Osteoblast (primary cell): ENCODE measurements around the gene CETP. TPM values are rescaled to one million over a fixed set of nuclear protein-coding genes. Genes with fewer than 3 reads are reported as not detected.
A peak's percentile ranks its signal among the peaks of the same experiment; 100 is the strongest.
"Not testable (repeated sequence)": the region's sequence is repeated elsewhere in the genome, so short reads cannot be mapped to it uniquely, and the experiment has no call there.

Source experiments
- DNase-seq: peaks from one replicate; pipeline ENCODE4 v3.0.0; 2011; ENCODE audit warnings: low spot score, mixed read lengths; ENCODE audit not compliant: insufficient read length; ENCODE audit errors: missing footprints
- H2AFZ ChIP-seq: 2 replicates; pipeline ENCODE4 v1.6.0; 2011; ENCODE audit warnings: mild to moderate bottlenecking, low read length
- H3K27ac ChIP-seq: 2 replicates; pipeline ENCODE4 v1.5.1; 2011; ENCODE audit warnings: mild to moderate bottlenecking, low read depth, low read length, moderate library complexity
- H3K27me3 ChIP-seq: 2 replicates; pipeline ENCODE4 v1.6.0; 2012; ENCODE audit warnings: mild to moderate bottlenecking, control low read depth, inconsistent platforms, low read length, moderate library complexity; ENCODE audit not compliant: insufficient read depth
- H3K36me3 ChIP-seq: 2 replicates; pipeline ENCODE4 v1.5.1; 2011; ENCODE audit warnings: mild to moderate bottlenecking, low read length, control low read depth, moderate library complexity; ENCODE audit not compliant: insufficient read depth
- H3K4me1 ChIP-seq: 2 replicates; pipeline ENCODE4 v1.5.1; 2011; ENCODE audit warnings: mild to moderate bottlenecking, low read length, control low read depth, moderate library complexity; ENCODE audit not compliant: insufficient read depth
- H3K4me2 ChIP-seq: 2 replicates; pipeline ENCODE4 v1.6.0; 2011; ENCODE audit warnings: mild to moderate bottlenecking, low read length; ENCODE audit not compliant: insufficient read depth
- H3K4me3 ChIP-seq: fragments of 200-600 bp; sonication (generic); 3 replicates; pipeline ENCODE4 v1.5.1; 2012; ENCODE audit warnings: mild to moderate bottlenecking, low read length, inconsistent platforms; ENCODE audit not compliant: insufficient read depth
- H3K79me2 ChIP-seq: 2 replicates; pipeline ENCODE4 v1.6.0; 2012; ENCODE audit warnings: mild to moderate bottlenecking, low read length, control low read depth, inconsistent platforms; ENCODE audit not compliant: insufficient read depth
- H3K9me3 ChIP-seq: 2 replicates; pipeline ENCODE4 v1.5.1; 2011; ENCODE audit warnings: low read depth, low read length, control low read depth
- H4K20me1 ChIP-seq: 2 replicates; pipeline ENCODE4 v1.6.0; 2012; ENCODE audit warnings: mild to moderate bottlenecking, low read length, control low read depth; ENCODE audit not compliant: insufficient read depth
- total RNA-seq: library from RNA; depleted of rRNA; stranded (reverse); fragments of >200 nt; gene quantifications from 2 replicates; pipeline ENCODE4 v1.2.3, GENCODE V29; 2012
- TF ChIP-seq, protein P1 (sequence below): IDR thresholded peaks from 2 replicates; pipeline ENCODE4 v1.5.1; 2011; ENCODE audit warnings: mild to moderate bottlenecking, low read depth, low read length, moderate library complexity; ENCODE audit errors: extremely low read depth

Gene CETP
- total RNA-seq, 1 donor = not detected

DNA sequence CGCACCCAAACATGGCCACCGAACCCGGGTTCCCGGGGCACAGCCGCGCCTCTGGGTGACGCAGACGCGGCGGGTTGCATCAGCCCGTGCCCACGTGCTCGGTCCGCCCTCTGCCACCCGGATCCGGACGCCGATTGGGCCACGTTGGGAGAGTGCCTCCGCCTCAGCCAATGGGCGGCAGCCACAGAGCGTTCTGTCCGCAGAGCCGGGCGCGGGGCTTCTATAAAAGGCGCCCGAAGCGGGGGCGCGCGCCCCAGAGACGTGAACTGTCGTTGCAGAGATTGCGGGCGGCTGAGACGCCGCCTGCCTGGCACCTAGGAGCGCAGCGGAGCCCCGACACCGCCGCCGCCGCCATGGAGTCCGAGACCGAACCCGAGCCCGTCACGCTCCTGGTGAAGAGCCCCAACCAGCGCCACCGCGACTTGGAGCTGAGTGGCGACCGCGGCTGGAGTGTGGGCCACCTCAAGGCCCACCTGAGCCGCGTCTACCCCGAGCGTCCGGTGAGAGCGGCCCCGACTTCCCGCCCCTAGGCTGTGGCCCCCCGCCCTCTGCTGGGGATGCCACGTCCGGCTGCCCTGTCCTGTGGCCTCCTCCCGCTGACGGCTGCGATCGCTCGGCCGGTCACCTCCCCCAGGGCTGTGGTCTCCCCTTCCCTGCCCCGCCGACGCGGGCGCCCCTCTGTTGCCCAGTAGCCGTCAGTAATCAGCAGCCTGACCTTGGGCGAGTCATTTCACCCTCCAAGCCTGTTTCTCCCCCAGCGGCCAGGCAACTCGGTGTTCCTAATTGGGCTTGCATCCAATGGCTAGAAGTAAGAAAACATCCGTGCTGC, 29.6 kb upstream of the CETP start, which contains the start of gene HERPUD1:
HERPUD1 (plus strand) TSS at position 251 of the 829 bp plus-strand sequence; CDS start at position 354, 103 bp downstream.
- Histone ChIP-seq H3K36me3 (peaks cover 36% of the 10 kb centered on the region), H3K27me3 (no peaks in the 10 kb centered on the region), H2AFZ (peak within 1 kb of the TSS; percentile 88), H3K9me3 (no peaks in the 10 kb centered on the region), H3K4me1 (peaks cover 27% of the 10 kb centered on the region), H3K27ac (peak within 1 kb of the TSS; percentile 94), H3K4me3 (peak within 1 kb of the TSS; percentile 92), H3K4me2 (peak within 1 kb of the TSS; percentile 99), H4K20me1 (peaks cover 42% of the 10 kb centered on the region), H3K79me2 (peaks cover 52% of the 10 kb centered on the region)
- peak; percentile 100 for DNase-seq
- TF ChIP-seq, protein P1, sequence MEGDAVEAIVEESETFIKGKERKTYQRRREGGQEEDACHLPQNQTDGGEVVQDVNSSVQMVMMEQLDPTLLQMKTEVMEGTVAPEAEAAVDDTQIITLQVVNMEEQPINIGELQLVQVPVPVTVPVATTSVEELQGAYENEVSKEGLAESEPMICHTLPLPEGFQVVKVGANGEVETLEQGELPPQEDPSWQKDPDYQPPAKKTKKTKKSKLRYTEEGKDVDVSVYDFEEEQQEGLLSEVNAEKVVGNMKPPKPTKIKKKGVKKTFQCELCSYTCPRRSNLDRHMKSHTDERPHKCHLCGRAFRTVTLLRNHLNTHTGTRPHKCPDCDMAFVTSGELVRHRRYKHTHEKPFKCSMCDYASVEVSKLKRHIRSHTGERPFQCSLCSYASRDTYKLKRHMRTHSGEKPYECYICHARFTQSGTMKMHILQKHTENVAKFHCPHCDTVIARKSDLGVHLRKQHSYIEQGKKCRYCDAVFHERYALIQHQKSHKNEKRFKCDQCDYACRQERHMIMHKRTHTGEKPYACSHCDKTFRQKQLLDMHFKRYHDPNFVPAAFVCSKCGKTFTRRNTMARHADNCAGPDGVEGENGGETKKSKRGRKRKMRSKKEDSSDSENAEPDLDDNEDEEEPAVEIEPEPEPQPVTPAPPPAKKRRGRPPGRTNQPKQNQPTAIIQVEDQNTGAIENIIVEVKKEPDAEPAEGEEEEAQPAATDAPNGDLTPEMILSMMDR = peak; percentile 6

DNA sequence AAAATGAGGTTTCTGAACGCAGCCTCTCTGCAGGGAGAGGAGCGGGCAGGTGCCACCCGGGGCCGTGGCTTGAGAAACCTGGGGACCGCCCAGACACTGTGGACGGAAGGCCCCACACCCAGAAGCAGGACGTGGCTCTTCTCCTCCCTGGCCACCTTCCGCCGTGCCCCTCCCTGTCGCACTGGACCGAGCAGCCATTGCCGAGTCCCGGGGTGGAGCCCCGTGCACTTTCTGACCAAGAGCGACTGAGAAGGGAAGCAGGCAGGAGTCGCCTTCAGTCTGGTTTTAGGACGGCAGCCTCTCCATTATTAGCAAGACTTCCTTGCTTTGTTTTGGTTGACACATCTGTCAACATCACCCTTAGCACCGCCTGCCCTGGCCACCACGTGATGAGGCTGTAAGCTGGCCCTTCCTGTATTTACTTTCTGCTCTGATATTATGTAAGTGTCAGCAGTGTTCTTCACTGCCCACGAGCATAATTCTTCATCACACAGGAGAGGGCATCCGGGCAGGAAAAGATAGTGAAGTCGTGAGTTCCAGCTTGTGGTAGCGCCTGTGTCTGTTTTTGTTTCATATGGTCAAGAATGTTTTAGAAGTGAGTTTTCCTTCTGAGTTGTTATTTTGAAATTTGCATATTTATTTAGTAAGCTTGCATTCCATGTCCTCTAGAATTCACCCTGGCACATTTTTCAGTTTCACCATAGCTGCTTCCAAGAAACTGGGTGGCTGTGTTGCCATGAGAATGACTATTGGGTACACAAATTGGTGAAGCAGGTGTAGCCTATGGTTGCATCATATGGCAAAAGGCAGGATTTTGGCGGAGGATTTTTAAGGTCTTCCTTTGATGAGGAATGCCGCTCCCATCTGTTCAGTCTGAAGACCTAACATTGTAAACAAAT, 28.8 kb upstream of the CETP start:
- Histone ChIP-seq H3K9me3 (no peaks in the 10 kb centered on the region), H3K4me1 (peaks cover 27% of the 10 kb centered on the region), H3K27ac (peak overlapping the region; percentile 94), H3K4me2 (peak overlapping the region; percentile 99), H2AFZ (peak overlapping the region; percentile 42), H4K20me1 (peaks cover 42% of the 10 kb centered on the region), H3K36me3 (peaks cover 45% of the 10 kb centered on the region), H3K4me3 (peak overlapping the region; percentile 92), H3K27me3 (no peaks in the 10 kb centered on the region), H3K79me2 (peaks cover 54% of the 10 kb centered on the region)
- peak; percentile 87 for DNase-seq
- TF ChIP-seq, protein P1 = no peak

DNA sequence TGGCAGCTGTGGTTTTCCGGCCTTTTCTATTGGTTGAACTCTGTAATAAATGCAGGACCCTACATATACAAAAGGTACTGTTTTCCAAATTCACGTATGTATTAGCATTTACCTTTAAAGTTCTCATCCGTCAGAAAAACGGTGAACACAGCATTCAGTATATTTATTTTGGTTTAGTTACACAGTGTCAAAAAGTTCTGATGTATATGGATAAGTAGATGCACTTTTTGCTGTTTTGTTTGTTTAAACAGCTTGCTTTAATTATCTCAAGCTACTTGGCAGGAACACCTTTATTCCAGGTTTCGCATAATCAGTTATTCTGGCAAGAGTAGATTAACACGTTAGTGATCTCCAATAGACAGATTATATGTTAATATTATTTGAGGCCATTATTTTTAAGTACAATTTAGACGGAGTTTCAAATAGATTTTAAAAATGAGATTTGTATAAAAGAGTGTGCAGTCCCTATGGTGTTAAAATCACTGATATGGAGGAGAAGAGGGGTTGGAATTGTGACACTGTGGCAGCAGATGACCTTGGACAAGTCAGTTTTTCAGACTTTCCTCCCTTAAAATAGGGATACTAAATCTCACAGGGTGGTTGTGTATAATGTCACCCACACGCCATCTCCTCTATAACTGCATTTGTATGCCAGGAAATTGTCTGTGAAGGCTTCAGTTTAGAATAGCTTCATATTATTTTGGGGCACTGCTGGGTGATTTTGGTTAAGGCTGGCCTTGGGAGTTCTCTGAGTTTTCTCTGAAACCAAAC, 27.7 kb upstream of the CETP start:
- H2AFZ ChIP-seq = no peak overlapping the region
- no peaks in the 10 kb centered on the region for H3K9me3 ChIP-seq
- H3K36me3 ChIP-seq = peaks cover 54% of the 10 kb centered on the region
- peaks cover 30% of the 10 kb centered on the region for H3K4me1 ChIP-seq
- H3K27ac ChIP-seq = peak overlapping the region; percentile 94
- no peaks in the 10 kb centered on the region for H3K27me3 ChIP-seq
- H3K4me3 ChIP-seq = peak overlapping the region; percentile 92
- TF ChIP-seq, protein P1 = no peak
- DNase-seq = no peak
- H4K20me1 ChIP-seq = peaks cover 45% of the 10 kb centered on the region
- peak overlapping the region; percentile 99 for H3K4me2 ChIP-seq
- H3K79me2 ChIP-seq = peaks cover 56% of the 10 kb centered on the region

DNA sequence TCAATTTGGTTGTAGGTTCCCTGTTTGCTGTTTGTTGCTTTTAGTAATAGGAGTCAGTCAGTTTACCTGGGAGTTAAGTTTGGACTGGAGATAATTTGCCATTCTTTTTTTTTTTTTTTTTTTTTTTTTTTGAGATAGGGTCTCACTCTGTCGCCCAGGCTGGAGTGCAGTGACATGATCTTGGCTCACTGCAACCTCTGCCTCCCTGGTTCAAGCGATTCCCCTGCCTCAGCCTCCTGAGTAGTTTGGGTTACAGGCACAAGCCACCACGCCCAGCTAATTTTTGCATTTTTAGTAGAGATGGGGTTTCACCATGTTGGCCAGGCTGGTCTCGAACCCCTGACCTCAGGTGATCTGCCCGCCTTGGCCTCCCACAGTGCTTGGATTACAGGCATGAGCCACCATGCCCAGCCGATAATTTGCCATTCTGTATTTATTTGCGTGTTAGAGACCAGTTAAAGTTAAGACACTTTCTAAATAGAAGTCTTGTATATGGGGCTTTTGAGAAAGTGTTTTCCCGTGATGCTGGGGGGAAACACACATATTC, 27.1 kb upstream of the CETP start:
- peaks cover 56% of the 10 kb centered on the region for H3K79me2 ChIP-seq
- peaks cover 52% of the 10 kb centered on the region for H4K20me1 ChIP-seq
- H3K4me3 ChIP-seq = peak overlapping the region; percentile 92
- H3K27me3 ChIP-seq, DNase-seq, H3K9me3 ChIP-seq, H2AFZ ChIP-seq: not testable (repeated sequence)
- peak overlapping the region; percentile 94 for H3K27ac ChIP-seq
- H3K4me1 ChIP-seq = peaks cover 30% of the 10 kb centered on the region
- H3K4me2 ChIP-seq = peak overlapping the region; percentile 99
- H3K36me3 ChIP-seq = peaks cover 61% of the 10 kb centered on the region
